NCI-H1048 (cell line): ENCODE measurements around the gene PPP4R1.

ENCODE experiments used
- DNase-seq: peaks from one replicate; lab custom pipeline; 2025; lab: John Stamatoyannopoulos, UW

Gene PPP4R1

DNA sequence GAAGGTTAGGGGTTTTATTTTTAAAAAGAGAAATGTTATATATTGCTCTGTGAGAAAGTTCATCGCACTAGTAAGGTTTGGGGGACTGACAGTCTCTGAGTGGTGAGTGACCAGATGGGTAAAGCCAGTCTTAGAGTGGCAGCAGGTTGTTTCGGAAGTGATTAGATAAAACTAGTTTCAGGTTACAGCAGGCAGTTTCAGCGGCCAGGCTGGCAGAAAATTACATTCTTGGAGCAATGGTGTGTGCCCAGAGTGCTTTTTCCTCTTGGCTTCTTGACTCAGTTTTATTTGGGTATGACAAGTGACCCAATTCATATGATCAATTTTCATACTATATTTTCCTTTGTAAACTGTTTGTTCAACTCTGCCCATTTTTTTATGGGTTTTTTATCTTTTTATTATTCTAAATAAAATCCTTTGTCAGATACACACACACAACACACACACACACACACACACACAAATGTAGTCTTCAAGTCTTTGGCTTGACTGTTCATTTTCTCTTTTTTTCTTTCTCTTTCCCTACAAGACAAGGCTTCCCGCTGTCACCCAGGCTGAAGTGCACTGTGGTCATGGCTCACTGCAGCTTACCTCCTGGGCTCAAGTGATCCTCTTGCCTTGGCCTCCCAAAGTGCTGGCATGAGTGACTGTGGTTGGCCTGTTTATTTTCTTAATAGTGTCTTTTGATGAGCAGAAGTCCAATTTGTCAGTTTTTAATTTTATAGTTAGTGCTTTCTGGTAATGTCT, 108.1 kb downstream of the PPP4R1 start:
- no peak for DNase-seq
